OCI-LY1 (cell line): ENCODE measurements around the gene SLCO2A1.

ENCODE experiments used
- H2AFZ ChIP-seq: fragments of 200-600 bp; sonication (generic), shearing (Covaris generic); 2 replicates; pipeline ENCODE4 v1.6.0; 2014; ENCODE audit warnings: antibody characterized with exemption, mild to moderate bottlenecking, low read length
- H3F3A ChIP-seq: fragments of 200-600 bp; sonication (generic), shearing (Covaris generic); 2 replicates; pipeline ENCODE4 v1.6.0; 2014; ENCODE audit warnings: mild to moderate bottlenecking, antibody characterized with exemption, low read length, moderate library complexity; ENCODE audit not compliant: insufficient read depth
- H3K27ac ChIP-seq: fragments of 200-600 bp; sonication (generic); 2 replicates; pipeline ENCODE4 v1.5.1; 2014; ENCODE audit warnings: low read length, mixed run types, mild to moderate bottlenecking, low read depth; ENCODE audit not compliant: poor library complexity, severe bottlenecking
- H3K27me3 ChIP-seq: fragments of 200-600 bp; sonication (generic); 2 replicates; pipeline ENCODE4 v1.6.0; 2014; ENCODE audit warnings: antibody characterized with exemption, mild to moderate bottlenecking, low read length, moderate library complexity; ENCODE audit not compliant: insufficient read depth
- H3K36me3 ChIP-seq: fragments of 200-600 bp; sonication (generic); 2 replicates; pipeline ENCODE4 v1.6.1; 2014; ENCODE audit warnings: mild to moderate bottlenecking, antibody characterized with exemption, low read length, moderate library complexity, mixed read lengths; ENCODE audit not compliant: insufficient read depth
- H3K4me1 ChIP-seq: fragments of 200-600 bp; sonication (generic); 2 replicates; pipeline ENCODE4 v1.5.1; 2014; ENCODE audit warnings: mild to moderate bottlenecking, low read length, moderate library complexity; ENCODE audit not compliant: insufficient read depth, severe bottlenecking
- H3K4me2 ChIP-seq: fragments of 200-600 bp; sonication (generic), shearing (Covaris generic); 2 replicates; pipeline ENCODE4 v1.6.1; 2014; ENCODE audit warnings: low read length
- H3K4me3 ChIP-seq: fragments of 200-600 bp; sonication (generic); 2 replicates; pipeline ENCODE4 v1.5.1; 2014; ENCODE audit warnings: low read length, low read depth, mild to moderate bottlenecking, mixed read lengths; ENCODE audit not compliant: poor library complexity, severe bottlenecking
- H3K79me2 ChIP-seq: fragments of 200-600 bp; shearing (Covaris generic); 2 replicates; pipeline ENCODE4 v1.6.1; 2016; ENCODE audit warnings: mixed run types, low read length, mixed read lengths; ENCODE audit not compliant: insufficient read depth
- H3K9ac ChIP-seq: fragments of 200-600 bp; sonication (generic), shearing (Covaris generic); 2 replicates; pipeline ENCODE4 v1.6.1; 2014; ENCODE audit warnings: mild to moderate bottlenecking, low read length, mixed read lengths
- H3K9me2 ChIP-seq: fragments of 200-600 bp; sonication (generic), shearing (Covaris generic); 2 replicates; pipeline ENCODE4 v1.6.1; 2014; ENCODE audit warnings: low read depth, mild to moderate bottlenecking, low read length, mixed read lengths
- H3K9me3 ChIP-seq: fragments of 200-600 bp; shearing (Covaris generic); 2 replicates; pipeline ENCODE4 v1.6.1; 2014; ENCODE audit warnings: low read length, mixed read lengths
- H4K20me1 ChIP-seq: fragments of 200-600 bp; sonication (generic), shearing (Covaris generic); 2 replicates; pipeline ENCODE4 v1.6.0; 2016; ENCODE audit warnings: mild to moderate bottlenecking, low read length; ENCODE audit not compliant: insufficient read depth
- CTCF ChIP-seq: fragments of 200-600 bp; sonication (generic), shearing (Covaris generic); IDR thresholded peaks from 2 replicates; pipeline ENCODE4 v1.5.1; 2017; ENCODE audit warnings: mild to moderate bottlenecking, antibody characterized with exemption, low read length, moderate library complexity, mixed read lengths
- EZH2 ChIP-seq: fragments of 200-600 bp; sonication (generic), shearing (Covaris generic); IDR thresholded peaks from 2 replicates; pipeline ENCODE4 v1.8.0; 2017; ENCODE audit warnings: borderline replicate concordance, mixed run types, mild to moderate bottlenecking, antibody characterized with exemption, low read length, moderate library complexity, mixed read lengths

Gene SLCO2A1

GRCh38 chr3:134029734-134030378 is at the start of gene SLCO2A1:
Gene SLCO2A1, minus strand, starts transcription at chr3:134029925. Its CDS starts 123 bp downstream, at chr3:134029802.
- Histone ChIP-seq H3K9me3 (no peaks in the 10 kb centered on the region), H3K27ac (no peak within 1 kb of the TSS), H3K27me3 (no peaks in the 10 kb centered on the region; the same call in 1 of the 2 replicates), H3K79me2 (no peaks in the 10 kb centered on the region), H2AFZ (no peak within 1 kb of the TSS), H3F3A (no peaks in the 10 kb centered on the region), H3K4me3 (no peak within 1 kb of the TSS), H3K4me2 (no peak within 1 kb of the TSS), H3K4me1 (no peaks in the 10 kb centered on the region), H3K9me2 (no peaks in the 10 kb centered on the region), H3K36me3 (no peaks in the 10 kb centered on the region), H4K20me1 (no peaks in the 10 kb centered on the region), H3K9ac (no peak within 1 kb of the TSS)
- TF ChIP-seq EZH2: no peak
- TF ChIP-seq CTCF: no peak

DNA sequence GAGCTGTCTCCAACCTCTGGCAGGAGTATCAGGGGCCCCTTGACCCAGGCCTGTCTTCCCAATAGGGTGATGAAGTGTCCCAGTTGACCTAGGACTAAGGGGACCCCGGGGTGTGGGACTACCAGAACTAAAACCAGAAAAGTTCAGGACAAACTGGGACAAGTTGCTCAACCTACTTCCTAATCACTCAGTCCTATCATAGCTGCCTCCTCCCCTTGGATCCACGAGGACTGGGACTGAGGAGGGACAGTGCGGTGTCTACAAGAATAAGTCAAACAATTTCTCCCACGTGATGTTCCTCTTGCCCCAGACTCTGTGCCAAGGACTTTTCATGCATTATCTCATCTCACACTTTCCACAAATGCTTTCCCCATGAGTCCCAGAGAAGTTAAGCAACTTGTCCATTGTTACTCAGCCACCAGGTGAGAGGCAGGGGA is 49.4 kb upstream of the SLCO2A1 start:
- Histone ChIP-seq H3K4me3 (no peak overlapping the region), H3K4me2 (no peak overlapping the region), H4K20me1 (no peaks in the 10 kb centered on the region)

GRCh38 chr3:134078169-134078831 is 48.6 kb upstream of the SLCO2A1 start:
- Histone ChIP-seq H3K79me2 (no peaks in the 10 kb centered on the region), H3K4me2 (no peak overlapping the region)
- TF ChIP-seq EZH2: no peak
- TF ChIP-seq CTCF: no peak

More for the DNA sequence above, 49.4 kb upstream of the SLCO2A1 start:
- TF ChIP-seq CTCF (no peak), EZH2 (no peak)
- Histone ChIP-seq H3K27ac (no peak overlapping the region), H2AFZ (no peak overlapping the region), H3K36me3 (no peaks in the 10 kb centered on the region), H3K79me2 (no peaks in the 10 kb centered on the region), H3K27me3 (no peaks in the 10 kb centered on the region), H3F3A (no peaks in the 10 kb centered on the region), H3K9ac (no peak overlapping the region), H3K9me3 (no peaks in the 10 kb centered on the region), H3K4me1 (no peaks in the 10 kb centered on the region), H3K9me2 (no peaks in the 10 kb centered on the region; the same call in 1 of the 2 replicates)

More at GRCh38 chr3:134078169-134078831, 48.6 kb upstream of the SLCO2A1 start:
- Histone ChIP-seq H3K9me3 (no peaks in the 10 kb centered on the region), H3F3A (no peaks in the 10 kb centered on the region), H3K9ac (no peak overlapping the region), H3K4me1 (no peaks in the 10 kb centered on the region), H4K20me1 (no peaks in the 10 kb centered on the region), H3K27me3 (no peaks in the 10 kb centered on the region), H3K4me3 (no peak overlapping the region), H3K9me2 (no peaks in the 10 kb centered on the region; the same call in 1 of the 2 replicates), H3K36me3 (no peaks in the 10 kb centered on the region), H2AFZ (no peak overlapping the region), H3K27ac (no peak overlapping the region)
